CD14-positive monocyte (primary cell): Measurements from ENCODE around the gene COQ8B. TPM values are rescaled to one million over a fixed set of nuclear protein-coding genes. Genes with fewer than 3 reads are reported as not detected.

ENCODE experiments used
- DNase-seq, 3 donors: peaks; one replicate each; pipeline ENCODE4 v3.0.0-alpha.2; 2011 to 2022
- H2AFZ ChIP-seq: 2 replicates; pipeline ENCODE4 v1.6.0; 2012; ENCODE audit warnings: mild to moderate bottlenecking, low read depth, low read length, inconsistent platforms; ENCODE audit not compliant: insufficient read depth, poor library complexity, severe bottlenecking
- H3K27ac ChIP-seq, 2 donors: 1 replicate in 1 of 2; 2 replicates in 1 of 2; pipeline ENCODE4 v1.5.1; 2012 to 2013; ENCODE audit warnings: low read length in 2 of 2, control low read depth in 1 of 2, inconsistent platforms in 1 of 2, low read depth in 1 of 2, mild to moderate bottlenecking in 1 of 2
- H3K27me3 ChIP-seq, 2 donors: one replicate each; pipeline versions ENCODE4 v1.6.0 to v1.6.1; 2011 to 2013; ENCODE audit warnings: low read length in 2 of 2; ENCODE audit not compliant: control insufficient read depth in 2 of 2, insufficient read depth in 2 of 2
- H3K36me3 ChIP-seq, 2 donors: replicated peaks in 1 of 2; 1 replicate in 1 of 2; 2 replicates in 1 of 2; pipeline versions ENCODE4 v1.5.1 to v1.6.1; 2012 to 2013; ENCODE audit warnings: low read length in 2 of 2, control low read depth in 1 of 2, inconsistent platforms in 1 of 2, mild to moderate bottlenecking in 1 of 2; ENCODE audit not compliant: insufficient read depth in 2 of 2, control insufficient read depth in 1 of 2
- H3K4me1 ChIP-seq, 2 donors: 1 replicate in 1 of 2; 2 replicates in 1 of 2; pipeline versions ENCODE4 v1.5.1 to v1.6.1; 2012 to 2013; ENCODE audit warnings: low read length in 2 of 2, control low read depth in 1 of 2, inconsistent platforms in 1 of 2, mild to moderate bottlenecking in 1 of 2, moderate library complexity in 1 of 2; ENCODE audit not compliant: insufficient read depth in 2 of 2, control insufficient read depth in 1 of 2
- H3K4me2 ChIP-seq: replicated peaks from 2 replicates; pipeline ENCODE3; 2012; ENCODE audit warnings: low read length, moderate library complexity, mild to moderate bottlenecking; ENCODE audit not compliant: poor library complexity, severe bottlenecking; ENCODE audit errors: extremely low read depth
- H3K4me3 ChIP-seq, 3 experiments: fragments of 200-600 bp in 1 of 3; sonication (generic) in 1 of 3; replicated peaks in 1 of 3; 1 replicate in 2 of 3; 2 replicates in 1 of 3; pipeline ENCODE4 v1.5.1; 2011 to 2013; ENCODE audit warnings: low read length in 3 of 3, mild to moderate bottlenecking in 3 of 3, control low read depth in 2 of 3, low read depth in 2 of 3, inconsistent platforms in 1 of 3, moderate library complexity in 1 of 3
- H3K79me2 ChIP-seq: 2 replicates; pipeline ENCODE4 v1.6.0; 2012; ENCODE audit warnings: mild to moderate bottlenecking, control low read depth, inconsistent platforms, low read length, moderate library complexity; ENCODE audit not compliant: insufficient read depth
- H3K9ac ChIP-seq: 2 replicates; pipeline ENCODE4 v1.6.0; 2017; ENCODE audit warnings: low read length, mild to moderate bottlenecking; ENCODE audit not compliant: insufficient read depth, poor library complexity, severe bottlenecking
- H3K9me3 ChIP-seq, 2 donors: replicated peaks in 1 of 2; 1 replicate in 1 of 2; 2 replicates in 1 of 2; pipeline versions ENCODE4 v1.5.1 to v1.6.1; 2012 to 2013; ENCODE audit warnings: low read length in 2 of 2, control low read depth in 1 of 2; ENCODE audit not compliant: control insufficient read depth in 1 of 2, insufficient read depth in 1 of 2
- H4K20me1 ChIP-seq: 2 replicates; pipeline ENCODE4 v1.6.0; 2012; ENCODE audit warnings: mild to moderate bottlenecking, low read length, control low read depth, moderate library complexity; ENCODE audit not compliant: insufficient read depth
- H3K27ac Mint-ChIP-seq, 7 donors: one replicate each; pipeline ENCODE4 v1.8.0; 2020; ENCODE audit warnings: mild to moderate bottlenecking in 7 of 7, mixed read lengths in 7 of 7, moderate library complexity in 6 of 7, inconsistent platforms in 2 of 7
- H3K27me3 Mint-ChIP-seq, 3 donors: one replicate each; pipeline ENCODE4 v1.8.0; 2021 to 2022; ENCODE audit warnings: low read depth in 3 of 3, mild to moderate bottlenecking in 3 of 3, mixed read lengths in 3 of 3, moderate library complexity in 3 of 3, inconsistent platforms in 1 of 3
- H3K36me3 Mint-ChIP-seq, 2 donors: one replicate each; pipeline ENCODE4 v1.8.0; 2020; ENCODE audit warnings: mixed read lengths in 2 of 2, inconsistent platforms in 1 of 2, mild to moderate bottlenecking in 1 of 2
- H3K4me1 Mint-ChIP-seq: one replicate; pipeline ENCODE4 v1.8.0; 2020; ENCODE audit warnings: mild to moderate bottlenecking, mixed read lengths
- H3K4me3 Mint-ChIP-seq, 2 donors: one replicate each; pipeline ENCODE4 v1.8.0; 2020; ENCODE audit warnings: mild to moderate bottlenecking in 2 of 2, mixed read lengths in 2 of 2, moderate library complexity in 1 of 2
- H3K9me3 Mint-ChIP-seq, 7 donors: one replicate each; pipeline ENCODE4 v1.8.0; 2020 to 2022; ENCODE audit warnings: mixed read lengths in 7 of 7, mild to moderate bottlenecking in 6 of 7, moderate library complexity in 6 of 7, inconsistent platforms in 2 of 7
- WGBS: methylation state at CpG from one replicate; pipeline ENCODE4 v1.1.5; 2013; ENCODE audit warnings: missing lambda C conversion rate; ENCODE audit not compliant: insufficient coverage; 5-methylcytosine and 5-hydroxymethylcytosine counted together
- intact Hi-C, 2 donors: fragments of 100-400 bp; cut with micrococcal nuclease; formaldehyde crosslinking; loops; one replicate each; pipeline versions ENCODE4 v1.15.0 to v1.15.1; 2023
- polyA plus RNA-seq, 3 donors: library from polyadenylated mRNA; depleted of rRNA in 1 of 3; unstranded in 2 of 3; stranded (reverse) in 1 of 3; fragments of 300-500 nt in 2 of 3; fragments of >200 nt in 1 of 3; fragmentation: Illumina TruSeq in 2 of 3; gene quantifications; 1 replicate in 2 of 3; 2 replicates in 1 of 3; pipeline ENCODE4 v1.2.3, GENCODE V29; 2012 to 2021
- TF ChIP-seq, protein P1 (sequence below): fragments of 200-600 bp; IDR thresholded peaks from one replicate; pipeline ENCODE4 v1.8.0; 2022; ENCODE audit warnings: antibody characterized with exemption, mild to moderate bottlenecking

Gene COQ8B
- polyA plus RNA-seq, 3 donors, result 16.0 to 44.0 (median 23.4) TPM

DNA sequence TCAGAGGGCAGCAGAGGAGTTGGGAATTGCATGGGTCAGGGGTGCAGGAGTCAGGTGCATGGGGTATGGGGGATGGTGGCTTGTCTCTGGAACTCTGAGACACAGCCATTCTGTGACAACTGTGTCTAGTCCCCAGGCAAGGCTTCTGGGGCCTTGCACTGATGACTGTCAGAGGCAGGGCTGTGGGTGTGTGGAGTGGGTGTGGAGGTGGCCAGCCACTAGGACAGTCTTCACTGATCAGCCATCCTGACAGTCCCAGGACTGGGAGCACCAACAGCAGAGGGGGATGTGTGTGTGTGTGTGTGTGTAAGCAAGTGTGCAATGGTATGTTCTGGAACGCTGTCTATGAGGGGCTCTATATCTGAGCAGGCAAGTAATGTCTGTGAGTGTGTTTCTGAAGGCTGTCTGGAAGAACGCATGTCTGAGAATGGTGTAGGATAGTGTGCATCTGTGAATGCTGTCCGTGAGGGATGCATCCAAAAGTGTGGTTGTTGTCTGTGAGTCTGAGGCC is 31.6 kb downstream of the COQ8B start:
- Mint-ChIP-seq H3K36me3 (peaks cover 21 to 29% of the 10 kb centered on the region in 2 donors), H3K4me1 (no peaks in the 10 kb centered on the region), H3K27ac (peak overlapping the region in 4 of 7 donors; percentile 8 to 62 (median 10)), H3K9me3 (peaks cover 0 to 4% (median 0%) of the 10 kb centered on the region in 7 donors), H3K4me3 (no peak overlapping the region), H3K27me3 (peaks cover 0 to 1% (median 0%) of the 10 kb centered on the region in 3 donors)
- peaks cover 11 to 12% of the 10 kb centered on the region in 2 donors for H3K4me1 ChIP-seq
- H2AFZ ChIP-seq, result no peak overlapping the region
- no peaks in the 10 kb centered on the region for H3K9me3 ChIP-seq
- WGBS, result 95% methylated on average over 3 of the region's 3 CpGs
- no peak overlapping the region for H3K27ac ChIP-seq
- no peak overlapping the region for H3K9ac ChIP-seq
- H3K36me3 ChIP-seq, result no peaks in the 10 kb centered on the region
- TF ChIP-seq, protein P1, sequence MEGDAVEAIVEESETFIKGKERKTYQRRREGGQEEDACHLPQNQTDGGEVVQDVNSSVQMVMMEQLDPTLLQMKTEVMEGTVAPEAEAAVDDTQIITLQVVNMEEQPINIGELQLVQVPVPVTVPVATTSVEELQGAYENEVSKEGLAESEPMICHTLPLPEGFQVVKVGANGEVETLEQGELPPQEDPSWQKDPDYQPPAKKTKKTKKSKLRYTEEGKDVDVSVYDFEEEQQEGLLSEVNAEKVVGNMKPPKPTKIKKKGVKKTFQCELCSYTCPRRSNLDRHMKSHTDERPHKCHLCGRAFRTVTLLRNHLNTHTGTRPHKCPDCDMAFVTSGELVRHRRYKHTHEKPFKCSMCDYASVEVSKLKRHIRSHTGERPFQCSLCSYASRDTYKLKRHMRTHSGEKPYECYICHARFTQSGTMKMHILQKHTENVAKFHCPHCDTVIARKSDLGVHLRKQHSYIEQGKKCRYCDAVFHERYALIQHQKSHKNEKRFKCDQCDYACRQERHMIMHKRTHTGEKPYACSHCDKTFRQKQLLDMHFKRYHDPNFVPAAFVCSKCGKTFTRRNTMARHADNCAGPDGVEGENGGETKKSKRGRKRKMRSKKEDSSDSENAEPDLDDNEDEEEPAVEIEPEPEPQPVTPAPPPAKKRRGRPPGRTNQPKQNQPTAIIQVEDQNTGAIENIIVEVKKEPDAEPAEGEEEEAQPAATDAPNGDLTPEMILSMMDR, result no peak
- peaks cover 0 to 3% of the 10 kb centered on the region in 2 donors for H3K27me3 ChIP-seq
- intact Hi-C loops, result no loop called here
- no peaks in the 10 kb centered on the region for H4K20me1 ChIP-seq
- no peak overlapping the region for H3K4me3 ChIP-seq
- no peak for DNase-seq
- no peak overlapping the region for H3K4me2 ChIP-seq
- no peaks in the 10 kb centered on the region for H3K79me2 ChIP-seq

DNA sequence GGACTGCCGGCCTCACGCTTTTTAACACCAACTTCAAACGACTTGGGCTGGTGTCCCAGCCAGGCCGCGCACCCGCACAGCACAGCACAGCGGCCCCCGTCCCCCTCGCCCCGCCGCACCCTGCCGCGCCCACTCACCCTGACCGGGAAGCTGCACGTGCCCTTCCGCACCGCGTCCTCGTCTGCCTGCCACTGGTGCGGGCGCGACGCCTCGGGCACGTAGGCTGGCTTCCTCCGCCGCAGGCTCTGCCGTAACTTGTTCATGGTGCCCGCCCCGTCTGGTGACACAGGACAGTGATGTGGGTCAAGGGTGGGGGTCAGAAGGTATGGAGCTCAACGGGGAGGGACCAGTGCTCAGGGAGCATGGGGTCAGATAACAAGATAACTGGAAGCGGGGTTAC is 32.4 kb downstream of the COQ8B start:
- no peaks in the 10 kb centered on the region for H4K20me1 ChIP-seq
- H3K9ac ChIP-seq, result no peak overlapping the region
- no peak for DNase-seq
- Mint-ChIP-seq H3K4me3 (no peak overlapping the region), H3K27me3 (peaks cover 0 to 1% (median 0%) of the 10 kb centered on the region in 3 donors), H3K4me1 (no peaks in the 10 kb centered on the region), H3K9me3 (peaks cover 0 to 4% (median 0%) of the 10 kb centered on the region in 7 donors), H3K36me3 (peaks cover 21 to 32% of the 10 kb centered on the region in 2 donors), H3K27ac (peak overlapping the region in 1 of 7 donors; percentile 51)
- WGBS, result 96% methylated on average over 26 of the region's 32 CpGs
- H3K4me3 ChIP-seq, result no peak overlapping the region
- intact Hi-C loops, result no loop called here
- H3K4me2 ChIP-seq, result no peak overlapping the region
- no peak overlapping the region for H2AFZ ChIP-seq
- H3K36me3 ChIP-seq, result no peaks in the 10 kb centered on the region
- peaks cover 5 to 7% of the 10 kb centered on the region in 2 donors for H3K4me1 ChIP-seq
- no peaks in the 10 kb centered on the region for H3K27me3 ChIP-seq
- no peaks in the 10 kb centered on the region for H3K79me2 ChIP-seq
- no peak overlapping the region for H3K27ac ChIP-seq
- TF ChIP-seq, protein P1, result no peak
- H3K9me3 ChIP-seq, result no peaks in the 10 kb centered on the region
